Osteoblast (primary cell): Measurements from ENCODE around the gene DESI1. TPM values are rescaled to one million over a fixed set of nuclear protein-coding genes. Genes with fewer than 3 reads are reported as not detected.

Experiments used
- DNase-seq: peaks from one replicate; pipeline ENCODE4 v3.0.0; 2011; ENCODE audit warnings: low spot score, mixed read lengths; ENCODE audit not compliant: insufficient read length; ENCODE audit errors: missing footprints
- H2AFZ ChIP-seq: 2 replicates; pipeline ENCODE4 v1.6.0; 2011; ENCODE audit warnings: mild to moderate bottlenecking, low read length
- H3K27ac ChIP-seq: 2 replicates; pipeline ENCODE4 v1.5.1; 2011; ENCODE audit warnings: mild to moderate bottlenecking, low read depth, low read length, moderate library complexity
- H3K27me3 ChIP-seq: 2 replicates; pipeline ENCODE4 v1.6.0; 2012; ENCODE audit warnings: mild to moderate bottlenecking, control low read depth, inconsistent platforms, low read length, moderate library complexity; ENCODE audit not compliant: insufficient read depth
- H3K36me3 ChIP-seq: 2 replicates; pipeline ENCODE4 v1.5.1; 2011; ENCODE audit warnings: mild to moderate bottlenecking, low read length, control low read depth, moderate library complexity; ENCODE audit not compliant: insufficient read depth
- H3K4me1 ChIP-seq: 2 replicates; pipeline ENCODE4 v1.5.1; 2011; ENCODE audit warnings: mild to moderate bottlenecking, low read length, control low read depth, moderate library complexity; ENCODE audit not compliant: insufficient read depth
- H3K4me2 ChIP-seq: 2 replicates; pipeline ENCODE4 v1.6.0; 2011; ENCODE audit warnings: mild to moderate bottlenecking, low read length; ENCODE audit not compliant: insufficient read depth
- H3K4me3 ChIP-seq: fragments of 200-600 bp; sonication (generic); 3 replicates; pipeline ENCODE4 v1.5.1; 2012; ENCODE audit warnings: mild to moderate bottlenecking, low read length, inconsistent platforms; ENCODE audit not compliant: insufficient read depth
- H3K79me2 ChIP-seq: 2 replicates; pipeline ENCODE4 v1.6.0; 2012; ENCODE audit warnings: mild to moderate bottlenecking, low read length, control low read depth, inconsistent platforms; ENCODE audit not compliant: insufficient read depth
- H3K9me3 ChIP-seq: 2 replicates; pipeline ENCODE4 v1.5.1; 2011; ENCODE audit warnings: low read depth, low read length, control low read depth
- H4K20me1 ChIP-seq: 2 replicates; pipeline ENCODE4 v1.6.0; 2012; ENCODE audit warnings: mild to moderate bottlenecking, low read length, control low read depth; ENCODE audit not compliant: insufficient read depth
- total RNA-seq: library from RNA; depleted of rRNA; stranded (reverse); fragments of >200 nt; gene quantifications from 2 replicates; pipeline ENCODE4 v1.2.3, GENCODE V29; 2012
- TF ChIP-seq, protein P1 (sequence below): IDR thresholded peaks from 2 replicates; pipeline ENCODE4 v1.5.1; 2011; ENCODE audit warnings: mild to moderate bottlenecking, low read depth, low read length, moderate library complexity; ENCODE audit errors: extremely low read depth

DESI1 gene
- total RNA-seq, 1 donor, result 16.3 TPM

DNA sequence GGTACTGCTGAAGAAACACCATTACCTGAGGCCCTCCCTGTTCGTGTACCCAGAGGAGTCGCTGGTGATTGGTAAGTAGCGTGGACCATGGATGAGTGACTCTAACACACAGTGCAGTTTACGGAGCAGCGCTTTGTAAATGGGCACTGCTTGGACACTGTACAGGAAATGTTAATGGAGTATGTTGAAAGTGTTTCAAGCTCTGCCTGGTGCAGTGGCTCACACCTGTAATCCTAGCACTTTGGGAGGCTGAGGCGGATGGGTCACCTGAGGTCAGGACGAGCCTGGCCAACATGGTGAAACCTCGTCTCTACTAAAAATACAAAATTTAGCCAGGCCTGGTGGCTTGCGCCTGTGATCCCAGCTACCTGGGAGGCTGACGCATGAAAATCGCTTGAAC, 30.0 kb upstream of the DESI1 start:
- peaks cover 81% of the 10 kb centered on the region for H3K36me3 ChIP-seq
- DNase-seq, result no peak
- H3K4me2 ChIP-seq, result no peak overlapping the region
- TF ChIP-seq, protein P1, sequence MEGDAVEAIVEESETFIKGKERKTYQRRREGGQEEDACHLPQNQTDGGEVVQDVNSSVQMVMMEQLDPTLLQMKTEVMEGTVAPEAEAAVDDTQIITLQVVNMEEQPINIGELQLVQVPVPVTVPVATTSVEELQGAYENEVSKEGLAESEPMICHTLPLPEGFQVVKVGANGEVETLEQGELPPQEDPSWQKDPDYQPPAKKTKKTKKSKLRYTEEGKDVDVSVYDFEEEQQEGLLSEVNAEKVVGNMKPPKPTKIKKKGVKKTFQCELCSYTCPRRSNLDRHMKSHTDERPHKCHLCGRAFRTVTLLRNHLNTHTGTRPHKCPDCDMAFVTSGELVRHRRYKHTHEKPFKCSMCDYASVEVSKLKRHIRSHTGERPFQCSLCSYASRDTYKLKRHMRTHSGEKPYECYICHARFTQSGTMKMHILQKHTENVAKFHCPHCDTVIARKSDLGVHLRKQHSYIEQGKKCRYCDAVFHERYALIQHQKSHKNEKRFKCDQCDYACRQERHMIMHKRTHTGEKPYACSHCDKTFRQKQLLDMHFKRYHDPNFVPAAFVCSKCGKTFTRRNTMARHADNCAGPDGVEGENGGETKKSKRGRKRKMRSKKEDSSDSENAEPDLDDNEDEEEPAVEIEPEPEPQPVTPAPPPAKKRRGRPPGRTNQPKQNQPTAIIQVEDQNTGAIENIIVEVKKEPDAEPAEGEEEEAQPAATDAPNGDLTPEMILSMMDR, result no peak
- H3K9me3 ChIP-seq, result no peaks in the 10 kb centered on the region
- no peak overlapping the region for H2AFZ ChIP-seq
- H4K20me1 ChIP-seq, result peaks cover 9% of the 10 kb centered on the region
- H3K79me2 ChIP-seq, result peaks cover 33% of the 10 kb centered on the region
- H3K27me3 ChIP-seq, result no peaks in the 10 kb centered on the region
- H3K4me3 ChIP-seq, result no peak overlapping the region
- H3K27ac ChIP-seq, result no peak overlapping the region
- H3K4me1 ChIP-seq, result peaks cover 5% of the 10 kb centered on the region

DNA sequence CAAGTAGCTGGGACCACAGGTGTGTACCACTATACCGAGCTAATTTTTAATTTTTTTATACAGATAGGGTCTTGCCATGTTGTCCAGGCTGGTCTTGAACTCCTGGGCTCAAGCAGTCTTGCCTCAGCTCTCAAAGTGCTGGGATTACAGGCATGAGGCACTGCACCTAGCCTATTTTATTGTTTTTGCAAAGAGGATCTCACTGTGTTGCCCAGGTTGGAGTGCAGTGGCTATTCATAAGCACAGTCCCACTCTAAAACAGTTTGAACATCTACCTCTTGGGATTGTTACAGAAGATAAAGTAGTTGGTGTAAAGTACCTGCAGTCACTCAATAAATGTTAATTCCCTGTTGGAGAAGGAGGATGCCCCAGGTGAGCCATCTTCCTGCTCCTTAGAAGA, 29.4 kb upstream of the DESI1 start:
- DNase-seq, result no peak
- Histone ChIP-seq H3K36me3 (peaks cover 86% of the 10 kb centered on the region), H2AFZ (no peak overlapping the region), H3K9me3 (no peaks in the 10 kb centered on the region), H4K20me1 (peaks cover 9% of the 10 kb centered on the region), H3K4me3 (no peak overlapping the region), H3K27me3 (no peaks in the 10 kb centered on the region), H3K4me2 (no peak overlapping the region), H3K27ac (no peak overlapping the region), H3K79me2 (peaks cover 36% of the 10 kb centered on the region), H3K4me1 (peaks cover 5% of the 10 kb centered on the region)
- TF ChIP-seq, protein P1, result no peak

DNA sequence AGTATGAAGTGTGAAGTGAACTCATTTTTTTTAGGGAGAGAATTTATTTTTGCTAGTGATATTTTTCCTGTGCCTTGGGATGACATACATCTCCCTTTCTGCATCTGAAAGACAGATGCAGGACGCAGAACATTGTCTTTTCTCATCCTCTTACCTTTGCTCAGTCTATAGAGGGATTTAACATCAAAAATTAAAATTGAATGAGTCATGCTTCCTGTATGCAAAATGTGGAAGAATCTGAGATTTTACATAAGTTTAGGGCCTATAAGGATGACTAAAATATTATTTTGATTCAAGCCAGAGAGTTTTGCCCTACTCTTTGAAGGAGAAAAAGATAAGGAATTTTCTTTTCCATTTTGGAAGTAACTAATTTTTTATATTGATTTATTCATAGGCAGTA, 27.6 kb upstream of the DESI1 start:
- TF ChIP-seq, protein P1, result no peak
- H3K36me3 ChIP-seq, result peaks cover 80% of the 10 kb centered on the region
- no peak overlapping the region for H3K27ac ChIP-seq
- no peak overlapping the region for H3K4me2 ChIP-seq
- no peaks in the 10 kb centered on the region for H3K27me3 ChIP-seq
- H3K4me1 ChIP-seq, result peaks cover 5% of the 10 kb centered on the region
- DNase-seq, result peak; percentile 66
- peaks cover 3% of the 10 kb centered on the region for H4K20me1 ChIP-seq
- H2AFZ ChIP-seq, result no peak overlapping the region
- peaks cover 29% of the 10 kb centered on the region for H3K79me2 ChIP-seq
- H3K4me3 ChIP-seq, result no peak overlapping the region
- no peaks in the 10 kb centered on the region for H3K9me3 ChIP-seq

DNA sequence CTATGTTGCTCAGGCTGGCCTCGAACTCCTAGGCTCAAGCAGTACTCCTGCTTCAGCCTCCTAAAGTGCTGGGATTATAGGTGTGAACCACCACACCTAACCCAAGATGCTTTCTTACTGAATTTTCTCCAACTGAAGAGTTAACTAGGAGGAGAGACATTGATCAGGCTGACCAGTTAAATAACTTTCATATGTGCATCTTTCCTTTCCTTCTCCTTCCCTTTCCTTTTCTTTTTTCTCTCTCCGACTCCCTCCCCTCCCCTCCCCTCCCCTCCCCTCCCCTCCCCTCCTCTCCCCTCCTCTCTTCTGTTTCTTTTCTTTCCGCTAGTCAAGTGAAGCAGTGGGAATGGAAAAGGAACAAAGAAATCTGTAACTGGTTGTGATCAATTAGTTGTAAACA, 26.9 kb upstream of the DESI1 start:
- Histone ChIP-seq H3K27ac (no peak overlapping the region), H3K9me3 (no peaks in the 10 kb centered on the region), H3K27me3 (no peaks in the 10 kb centered on the region), H2AFZ (no peak overlapping the region), H3K79me2 (peaks cover 35% of the 10 kb centered on the region), H3K4me2 (no peak overlapping the region), H3K4me1 (peaks cover 5% of the 10 kb centered on the region), H4K20me1 (peaks cover 3% of the 10 kb centered on the region), H3K36me3 (peaks cover 80% of the 10 kb centered on the region), H3K4me3 (no peak overlapping the region)
- DNase-seq, result no peak
- TF ChIP-seq, protein P1, result no peak
